Panc1 (cell line): ENCODE results near the gene SLIT3. TPM values are rescaled to one million over a fixed set of nuclear protein-coding genes. Genes with fewer than 3 reads are reported as not detected.

Experiments
- ATAC-seq: fragments of 200-7000 bp; cut with Tn5 transposase; 2 replicates; pipeline ENCODE4 v1.9.1; 2020; ENCODE audit warnings: mild to moderate bottlenecking, moderate library complexity
- BruUV-seq: library from RNA; stranded (reverse); fragments of 400-500 nt; replicated peaks from 2 replicates; lab custom pipeline; 2021; lab: Mats Ljungman, UMichigan
- CTCF ChIA-PET: fragments of 300-600 bp; sonication (Branson Sonifier 250); formaldehyde crosslinking; loops from one replicate; lab custom pipeline; 2022; ENCODE audit warnings: antibody characterized with exemption; lab: Charles Lee
- POLR2A ChIA-PET: fragments of 300-600 bp; sonication (Branson Sonifier 250); formaldehyde crosslinking; loops from one replicate; lab custom pipeline; 2022; ENCODE audit warnings: antibody characterized with exemption; lab: Charles Lee
- DNase-seq: peaks from one replicate; pipeline ENCODE4 v3.0.0-alpha.2; 2010; ENCODE audit warnings: low read depth, low spot score
- H3K27ac ChIP-seq: 2 replicates; pipeline ENCODE4 v1.5.1; 2011; ENCODE audit warnings: mild to moderate bottlenecking, low read length, inconsistent platforms
- H3K27me3 ChIP-seq: fragments of 200-500 bp; sonication (Bioruptor generic); 2 replicates; pipeline ENCODE4 v1.6.0; 2014; ENCODE audit warnings: low read length, inconsistent platforms; ENCODE audit not compliant: control insufficient read depth, insufficient read depth
- H3K36me3 ChIP-seq: fragments of 200-500 bp; sonication (Bioruptor generic); 2 replicates; pipeline ENCODE4 v1.5.1; 2014; ENCODE audit warnings: inconsistent platforms, mild to moderate bottlenecking, low read length, moderate library complexity; ENCODE audit not compliant: control insufficient read depth, insufficient read depth
- H3K4me1 ChIP-seq: 2 replicates; pipeline ENCODE4 v1.5.1; 2011; ENCODE audit warnings: inconsistent platforms, mild to moderate bottlenecking, low read length, moderate library complexity; ENCODE audit not compliant: control insufficient read depth, insufficient read depth
- H3K4me3 ChIP-seq, 2 experiments: 2 replicates each; pipeline ENCODE4 v1.5.1; 2011 to 2012; ENCODE audit warnings: low read depth in 2 of 2, low read length in 2 of 2, mild to moderate bottlenecking in 2 of 2, inconsistent platforms in 1 of 2, moderate library complexity in 1 of 2
- H3K9me3 ChIP-seq: fragments of 200-500 bp; sonication (Bioruptor generic); 2 replicates; pipeline ENCODE4 v1.5.1; 2014; ENCODE audit warnings: low read depth, mild to moderate bottlenecking, inconsistent platforms, low read length, moderate library complexity; ENCODE audit not compliant: control insufficient read depth, insufficient read depth
- CTCF ChIP-seq: fragments of 450-650 bp; IDR thresholded peaks from 2 replicates; pipeline ENCODE4 v1.5.1; 2017; ENCODE audit warnings: mild to moderate bottlenecking
- POLR2AphosphoS5 ChIP-seq: IDR thresholded peaks from 2 replicates; pipeline ENCODE4 v1.6.1; 2012; ENCODE audit warnings: mild to moderate bottlenecking, low read depth, low read length, moderate library complexity
- REST ChIP-seq, 2 experiments: IDR thresholded peaks; 2 replicates each; pipeline ENCODE4 v1.6.1; 2011 to 2012; ENCODE audit warnings: low read depth in 2 of 2, control low read depth in 1 of 2, low read length in 1 of 2, mild to moderate bottlenecking in 1 of 2, moderate library complexity in 1 of 2; ENCODE audit not compliant: insufficient read depth in 1 of 2
- SIN3A ChIP-seq: IDR thresholded peaks from 2 replicates; pipeline ENCODE4 v1.6.1; 2012; ENCODE audit warnings: low read depth, mild to moderate bottlenecking, low read length, moderate library complexity, borderline replicate concordance; ENCODE audit not compliant: insufficient read depth
- TCF7L2 ChIP-seq: IDR thresholded peaks from 2 replicates; pipeline ENCODE4 v1.6.1; 2011; ENCODE audit warnings: mild to moderate bottlenecking, low read depth, low read length, inconsistent platforms
- in situ Hi-C: cut with HindIII; loops from 2 replicates; pipeline ENCODE4 v1.10.0; 2016; ENCODE audit warnings: low sequenced_read_pairs, low pct_unique_long_range_greater_than_20kb
- intact Hi-C: fragments of 100-400 bp; cut with micrococcal nuclease; formaldehyde crosslinking; loops from one replicate; pipeline ENCODE4 v1.10.0; 2022; ENCODE audit not compliant: unreplicated experiment
- total RNA-seq: library from RNA; stranded (reverse); gene quantifications from one replicate; pipeline ENCODE4 v1.2.1, GENCODE V29; 2021; ENCODE audit not compliant: unreplicated experiment

SLIT3 gene
- total RNA-seq, 1 experiment from 2014 or later = 26.4 TPM

- BruUV-seq = no TSS peak
- ChIA-PET CTCF (no interaction called here), POLR2A (no interaction called here)
- no peaks in the 10 kb centered on the region for H3K36me3 ChIP-seq
- no peaks in the 10 kb centered on the region for H3K4me1 ChIP-seq
- TF ChIP-seq POLR2AphosphoS5 (no peak), CTCF (no peak), SIN3A (no peak), TCF7L2 (no peak), REST (IDR thresholded peaks at IDR 0.05; ENCODE audit: insufficient read depth in 1 of 2, low read depth in 2 of 2, low read length in 1 of 2) (no peak)
- no peak overlapping the region for H3K4me3 ChIP-seq
- no peaks in the 10 kb centered on the region for H3K9me3 ChIP-seq
- no peaks in the 10 kb centered on the region for H3K27me3 ChIP-seq
- in situ Hi-C loops = no loop called here
- DNase-seq (no peak), ATAC-seq (no peak)
- intact Hi-C loops = no loop called here
- no peak overlapping the region for H3K27ac ChIP-seq
Observed at GRCh38 chr5:168720575-168720974, 580.4 kb downstream of the SLIT3 start.

GRCh38 chr5:168714046-168714445, 586.9 kb downstream of the SLIT3 start:
- H3K9me3 ChIP-seq = no peaks in the 10 kb centered on the region
- no TSS peak for BruUV-seq
- H3K27ac ChIP-seq = no peak overlapping the region
- POLR2A ChIA-PET = no interaction called here
- ATAC-seq = no peak
- in situ Hi-C loops = no loop called here
- H3K27me3 ChIP-seq = no peaks in the 10 kb centered on the region
- TF ChIP-seq CTCF (no peak), SIN3A (no peak), POLR2AphosphoS5 (no peak), REST (IDR thresholded peaks at IDR 0.05; ENCODE audit: insufficient read depth in 1 of 2, low read depth in 2 of 2, low read length in 1 of 2) (no peak), TCF7L2 (no peak)
- no peak overlapping the region for H3K4me3 ChIP-seq
- DNase-seq = no peak
- intact Hi-C loops = no loop called here
- H3K4me1 ChIP-seq = peaks cover 9% of the 10 kb centered on the region; the same call in 1 of the 2 replicates
- CTCF ChIA-PET = no interaction called here
- no peaks in the 10 kb centered on the region for H3K36me3 ChIP-seq
